Esophagus muscularis mucosa (tissue), 4 donors: ENCODE data around the gene WDR5. TPM values are rescaled to one million over a fixed set of nuclear protein-coding genes. Genes with fewer than 3 reads are reported as not detected.

Source experiments
- DNase-seq: peaks from one replicate; pipeline ENCODE4 v3.0.0-alpha.2; 2017; ENCODE audit errors: extremely low spot score
- H3K27ac ChIP-seq, 4 donors: fragments of 200-600 bp; sonication (generic); replicated peaks in 1 of 4; 1 replicate in 3 of 4; 2 replicates in 1 of 4; pipeline ENCODE4 v1.5.1; 2016 to 2019; ENCODE audit warnings: mild to moderate bottlenecking in 1 of 4
- H3K27me3 ChIP-seq, 4 donors: fragments of 200-600 bp; sonication (generic); one replicate each; pipeline versions ENCODE4 v1.5.1 to v1.6.0; 2016 to 2019
- H3K36me3 ChIP-seq, 4 donors: fragments of 200-600 bp; sonication (generic); one replicate each; pipeline ENCODE4 v1.5.1; 2016 to 2019
- H3K4me1 ChIP-seq, 4 donors: fragments of 200-600 bp; sonication (generic); one replicate each; pipeline ENCODE4 v1.5.1; 2016 to 2019
- H3K4me3 ChIP-seq, 4 donors: fragments of 200-600 bp; sonication (generic); 1 replicate in 2 of 4; 2 replicates in 2 of 4; pipeline ENCODE4 v1.5.1; 2016 to 2019; ENCODE audit warnings: mild to moderate bottlenecking in 4 of 4, moderate library complexity in 1 of 4
- H3K9me3 ChIP-seq, 4 donors: fragments of 200-600 bp; sonication (generic); 1 replicate in 3 of 4; 2 replicates in 1 of 4; pipeline ENCODE4 v1.5.1; 2016 to 2019
- EP300 ChIP-seq: sonication (generic); formaldehyde crosslinking; IDR thresholded peaks from one replicate; pipeline ENCODE4 v1.6.1; 2017; ENCODE audit warnings: antibody characterized with exemption
- POLR2A ChIP-seq: fragments of 450-650 bp; IDR thresholded peaks from one replicate; pipeline ENCODE4 v1.6.1; 2017; ENCODE audit warnings: antibody characterized with exemption, moderate library complexity, mild to moderate bottlenecking, low read depth
- POLR2AphosphoS5 ChIP-seq, 2 donors: sonication (generic); formaldehyde crosslinking; IDR thresholded peaks; one replicate each; pipeline ENCODE4 v1.6.1; 2017; ENCODE audit warnings: antibody characterized with exemption in 2 of 2
- WGBS: methylation state at CpG from one replicate; pipeline ENCODE4 v1.1.5; 2018; 5-methylcytosine and 5-hydroxymethylcytosine counted together
- intact Hi-C: fragments of 100-400 bp; cut with DNase I; formaldehyde crosslinking; loops from one replicate; pipeline ENCODE4 v1.15.1; 2023
- total RNA-seq, 4 donors: library from RNA; depleted of rRNA; stranded (reverse); fragments of >200 nt; gene quantifications; one replicate each; pipeline versions ENCODE4 v1.1.0 to v1.2.1, GENCODE V29; 2016
- TF ChIP-seq, protein P1 (sequence below), 3 experiments: fragments of 200-600 bp in 2 of 3; fragments of 450-650 bp in 1 of 3; sonication (generic) in 2 of 3; IDR thresholded peaks; one replicate each; pipeline ENCODE4 v1.5.1; 2017 to 2019; ENCODE audit warnings: antibody characterized with exemption in 3 of 3, mild to moderate bottlenecking in 2 of 3, moderate library complexity in 1 of 3

WDR5 gene
- total RNA-seq, 4 donors from 2014 or later, result 20.7 to 34.2 (median 24.6) TPM

DNA sequence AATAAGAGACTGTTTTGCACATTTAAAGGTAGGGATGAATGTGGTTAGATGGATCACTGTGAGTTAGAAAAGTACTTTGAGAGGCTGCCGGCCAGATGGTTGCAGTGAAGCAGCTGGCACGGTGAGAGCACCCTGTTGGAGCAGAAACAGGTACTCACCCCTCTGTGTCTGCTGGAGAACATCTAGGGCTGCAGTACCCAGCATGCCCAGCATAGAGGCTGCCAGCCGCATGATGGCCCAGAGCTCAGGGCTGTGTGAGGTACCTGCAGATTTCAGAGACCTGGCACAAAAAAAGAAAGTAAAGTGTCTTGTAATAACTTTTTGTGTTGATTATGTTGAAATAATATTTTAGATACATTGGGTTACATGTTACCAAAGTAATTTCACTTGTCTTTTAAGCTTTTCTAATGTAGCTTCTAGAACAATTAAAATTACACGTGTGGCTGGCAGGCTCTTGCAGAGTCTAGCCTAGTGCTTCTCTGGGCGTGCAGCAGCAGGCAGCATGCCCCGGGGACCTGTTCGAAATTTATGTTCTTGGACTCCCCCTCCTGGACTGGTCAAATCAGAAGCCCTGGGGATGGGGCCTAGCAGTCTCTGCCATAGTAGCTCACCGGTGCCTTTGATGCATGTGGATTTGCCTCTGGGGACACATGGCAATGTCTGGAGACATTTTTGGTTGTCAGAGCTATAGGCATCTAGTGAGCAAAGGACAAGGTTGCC, 11.1 kb downstream of the WDR5 start:
- Histone ChIP-seq H3K4me3 (no peak overlapping the region), H3K27me3 (no peaks in the 10 kb centered on the region), H3K9me3 (no peaks in the 10 kb centered on the region), H3K36me3 (peaks cover 49 to 100% (median 97%) of the 10 kb centered on the region in 4 donors), H3K4me1 (no peaks in the 10 kb centered on the region), H3K27ac (no peak overlapping the region)
- intact Hi-C loops, result no loop called here
- no peak for DNase-seq
- WGBS, result 83% methylated on average over 7 of the region's 8 CpGs
- no peak for TF ChIP-seq EP300
- TF ChIP-seq POLR2AphosphoS5 (IDR thresholded peaks at IDR 0.05), result no peak
- TF ChIP-seq, protein P1, sequence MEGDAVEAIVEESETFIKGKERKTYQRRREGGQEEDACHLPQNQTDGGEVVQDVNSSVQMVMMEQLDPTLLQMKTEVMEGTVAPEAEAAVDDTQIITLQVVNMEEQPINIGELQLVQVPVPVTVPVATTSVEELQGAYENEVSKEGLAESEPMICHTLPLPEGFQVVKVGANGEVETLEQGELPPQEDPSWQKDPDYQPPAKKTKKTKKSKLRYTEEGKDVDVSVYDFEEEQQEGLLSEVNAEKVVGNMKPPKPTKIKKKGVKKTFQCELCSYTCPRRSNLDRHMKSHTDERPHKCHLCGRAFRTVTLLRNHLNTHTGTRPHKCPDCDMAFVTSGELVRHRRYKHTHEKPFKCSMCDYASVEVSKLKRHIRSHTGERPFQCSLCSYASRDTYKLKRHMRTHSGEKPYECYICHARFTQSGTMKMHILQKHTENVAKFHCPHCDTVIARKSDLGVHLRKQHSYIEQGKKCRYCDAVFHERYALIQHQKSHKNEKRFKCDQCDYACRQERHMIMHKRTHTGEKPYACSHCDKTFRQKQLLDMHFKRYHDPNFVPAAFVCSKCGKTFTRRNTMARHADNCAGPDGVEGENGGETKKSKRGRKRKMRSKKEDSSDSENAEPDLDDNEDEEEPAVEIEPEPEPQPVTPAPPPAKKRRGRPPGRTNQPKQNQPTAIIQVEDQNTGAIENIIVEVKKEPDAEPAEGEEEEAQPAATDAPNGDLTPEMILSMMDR (IDR thresholded peaks at IDR 0.05), result no peak
- no peak for TF ChIP-seq POLR2A

DNA sequence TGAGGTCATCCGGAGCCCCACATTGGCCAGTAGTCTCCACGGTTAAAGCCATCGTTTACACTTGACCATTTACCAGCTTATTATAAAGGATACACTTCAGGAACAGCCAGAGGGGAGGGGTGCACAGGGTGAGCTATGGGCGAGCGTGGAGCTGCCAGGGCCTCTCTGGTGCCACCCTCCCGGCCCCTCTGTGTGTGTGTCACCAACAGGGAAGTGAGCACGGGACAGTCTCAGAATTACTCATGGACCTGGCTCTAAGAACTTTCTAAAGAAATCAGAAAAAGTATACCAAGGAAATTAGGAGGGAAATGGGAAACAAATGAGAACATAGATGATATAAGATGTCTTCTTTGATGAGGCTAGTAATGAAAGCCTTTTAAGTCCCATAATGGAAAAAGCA, 13.5 kb downstream of the WDR5 start:
- no peaks in the 10 kb centered on the region for H3K27me3 ChIP-seq
- peaks cover 37 to 100% (median 97%) of the 10 kb centered on the region in 4 donors for H3K36me3 ChIP-seq
- H3K4me1 ChIP-seq, result no peaks in the 10 kb centered on the region
- no peak for DNase-seq
- H3K4me3 ChIP-seq, result no peak overlapping the region
- intact Hi-C loops, result no loop called here
- WGBS, result 83% methylated on average over 7 of the region's 7 CpGs
- no peaks in the 10 kb centered on the region for H3K9me3 ChIP-seq
- TF ChIP-seq, protein P1 (IDR thresholded peaks at IDR 0.05), result no peak
- H3K27ac ChIP-seq, result no peak overlapping the region

DNA sequence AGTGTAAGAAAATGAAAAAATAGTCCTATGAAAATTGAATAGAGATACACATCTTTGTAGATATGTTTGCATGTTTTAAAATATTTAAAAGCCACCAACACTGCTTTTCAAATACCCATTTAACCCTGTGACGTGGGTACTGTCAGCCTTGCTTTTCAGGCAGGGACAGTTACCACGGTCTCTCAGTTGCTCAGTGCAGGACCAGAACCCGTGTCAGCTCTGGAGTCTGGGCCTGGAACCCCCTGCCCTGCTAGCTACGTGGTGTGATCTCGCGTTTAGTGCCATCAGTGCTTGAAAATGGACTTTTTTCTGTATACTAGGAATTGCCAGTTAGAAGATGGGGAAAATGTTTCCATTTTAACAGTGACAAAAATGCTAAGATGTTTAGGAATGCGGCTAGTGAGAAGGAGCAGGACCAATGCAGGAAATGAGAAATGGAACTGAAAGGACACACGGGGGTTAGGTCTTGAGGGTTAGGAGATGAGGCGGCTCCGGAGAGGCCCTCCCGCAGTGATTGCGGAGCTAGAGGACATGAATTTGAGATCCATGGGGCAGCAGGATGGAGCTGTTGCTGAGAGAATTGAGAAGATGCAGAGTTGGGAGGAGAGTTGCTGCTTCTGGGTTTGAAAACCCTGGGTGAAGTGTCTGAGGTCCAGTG, 14.8 kb downstream of the WDR5 start:
- Histone ChIP-seq H3K36me3 (peaks cover 41 to 100% (median 97%) of the 10 kb centered on the region in 4 donors), H3K27me3 (no peaks in the 10 kb centered on the region), H3K4me3 (no peak overlapping the region), H3K9me3 (no peaks in the 10 kb centered on the region), H3K27ac (no peak overlapping the region), H3K4me1 (no peaks in the 10 kb centered on the region)
- intact Hi-C loops, result no loop called here
- DNase-seq, result no peak
- TF ChIP-seq EP300, result no peak
- no peak for TF ChIP-seq POLR2A
- TF ChIP-seq POLR2AphosphoS5 (IDR thresholded peaks at IDR 0.05), result no peak
- TF ChIP-seq, protein P1 (IDR thresholded peaks at IDR 0.05), result no peak
- 88% methylated on average over 12 of the region's 12 CpGs for WGBS

DNA sequence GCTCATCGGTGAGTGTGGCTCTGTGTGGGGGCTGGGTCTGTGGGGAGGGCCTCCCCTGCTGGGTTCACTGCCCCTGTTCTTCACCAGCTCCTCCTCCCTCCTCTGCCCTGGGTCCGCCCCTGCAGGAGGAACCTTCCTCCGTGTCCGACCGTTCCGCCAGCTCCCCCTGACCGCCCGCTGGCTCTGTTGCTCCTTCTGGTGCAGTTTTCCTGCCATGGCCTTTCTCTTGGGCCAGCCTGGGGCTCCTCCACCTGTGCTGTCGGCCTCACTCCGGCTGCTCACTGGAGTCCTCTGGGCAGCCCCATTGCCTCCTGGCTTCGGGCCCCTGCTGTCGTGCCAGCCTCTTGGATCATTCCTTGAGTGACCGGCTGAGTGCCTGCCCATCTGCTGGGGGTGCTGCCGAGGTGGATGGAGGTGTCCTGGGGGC, 16.2 kb downstream of the WDR5 start:
- Histone ChIP-seq H3K4me1 (no peaks in the 10 kb centered on the region), H3K9me3 (no peaks in the 10 kb centered on the region), H3K27ac (no peak overlapping the region), H3K4me3 (no peak overlapping the region), H3K36me3 (peaks cover 54 to 100% (median 99%) of the 10 kb centered on the region in 4 donors), H3K27me3 (no peaks in the 10 kb centered on the region)
- intact Hi-C loops, result no loop called here
- WGBS, result 91% methylated on average over 14 of the region's 14 CpGs
- TF ChIP-seq POLR2AphosphoS5 (IDR thresholded peaks at IDR 0.05), result no peak
- no peak for TF ChIP-seq POLR2A
- no peak for TF ChIP-seq EP300
- TF ChIP-seq, protein P1 (IDR thresholded peaks at IDR 0.05), result no peak
- no peak for DNase-seq
